HepG2 (cell line): ENCODE measurements around the gene C2orf15. TPM values are rescaled to one million over a fixed set of nuclear protein-coding genes. Genes with fewer than 3 reads are reported as not detected.

ENCODE experiments used
- AGO1 ChIP-seq: fragments of 200-400 bp; formaldehyde crosslinking; IDR thresholded peaks from 2 replicates; pipeline ENCODE4 v1.6.1; 2017; ENCODE audit warnings: mild to moderate bottlenecking, low read depth, low read length, moderate library complexity; ENCODE audit not compliant: poor library complexity, severe bottlenecking
- GLI4 ChIP-seq: sonication (generic); formaldehyde crosslinking; IDR thresholded peaks from 2 replicates; pipeline ENCODE4 v1.5.1; 2020; ENCODE audit warnings: missing genetic modification reagents, mild to moderate bottlenecking, moderate library complexity, borderline replicate concordance
- HNRNPK ChIP-seq: fragments of 200-400 bp; formaldehyde crosslinking; IDR thresholded peaks from 2 replicates; pipeline ENCODE4 v1.6.1; 2018; ENCODE audit warnings: low read length, low read depth, moderate library complexity, mild to moderate bottlenecking; ENCODE audit not compliant: poor library complexity, severe bottlenecking
- NFE2L1 ChIP-seq: sonication (generic); formaldehyde crosslinking; IDR thresholded peaks from 2 replicates; pipeline ENCODE4 v1.4.0; 2020; ENCODE audit warnings: missing genetic modification reagents, mild to moderate bottlenecking, borderline replicate concordance
- REST ChIP-seq, 2 experiments: IDR thresholded peaks; 2 replicates each; pipeline ENCODE4 v1.6.1; 2011 to 2012; ENCODE audit warnings: low read length in 2 of 2, borderline replicate concordance in 1 of 2, low read depth in 1 of 2, mild to moderate bottlenecking in 1 of 2, moderate library complexity in 1 of 2
- ZBTB4 ChIP-seq: sonication (generic); formaldehyde crosslinking; IDR thresholded peaks from 2 replicates; pipeline ENCODE4 v1.4.0; 2020; ENCODE audit warnings: missing genetic modification reagents, mild to moderate bottlenecking, borderline replicate concordance
- ZFP37 ChIP-seq: sonication (generic); formaldehyde crosslinking; IDR thresholded peaks from 2 replicates; pipeline ENCODE4 v1.4.0; 2020; ENCODE audit warnings: missing genetic modification reagents, borderline replicate concordance
- ZNF333 ChIP-seq: sonication (generic); formaldehyde crosslinking; IDR thresholded peaks from 2 replicates; pipeline ENCODE4 v1.4.0; 2020; ENCODE audit warnings: mild to moderate bottlenecking, missing genetic modification reagents, borderline replicate concordance
- ZNF337 ChIP-seq: sonication (generic); formaldehyde crosslinking; IDR thresholded peaks from 2 replicates; pipeline ENCODE4 v1.5.1; 2020; ENCODE audit warnings: missing genetic modification reagents, low read depth, mild to moderate bottlenecking, borderline replicate concordance
- ZNF414 ChIP-seq: sonication (generic); formaldehyde crosslinking; IDR thresholded peaks from 2 replicates; pipeline ENCODE4 v1.5.0; 2020; ENCODE audit warnings: missing genetic modification reagents
- ZNF615 ChIP-seq: sonication (generic); formaldehyde crosslinking; IDR thresholded peaks from 2 replicates; pipeline ENCODE4 v1.5.0; 2020; ENCODE audit warnings: mild to moderate bottlenecking, missing genetic modification reagents, borderline replicate concordance
- polyA plus RNA-seq, 8 experiments: library from polyadenylated mRNA; depleted of rRNA in 3 of 8; stranded (reverse) in 7 of 8; unstranded in 1 of 8; fragments of >200 nt; fragmentation: Illumina TruSeq in 4 of 8; extraction: Trizol in 4 of 8; gene quantifications; 2 replicates each; pipeline versions ENCODE4 v1.2.1 to v1.2.3, GENCODE V29; 2011 to 2016; ENCODE audit warnings: low read depth in 4 of 8, missing spikeins in 1 of 8, mixed read lengths in 1 of 8; ENCODE audit not compliant: insufficient read depth in 1 of 8
- total RNA-seq, 5 experiments: library from RNA; depleted of rRNA; stranded (reverse); fragments of >200 nt; fragmentation: Illumina TruSeq; extraction: Trizol; gene quantifications; 2 replicates each; pipeline ENCODE4 v1.2.3, GENCODE V29; 2016; ENCODE audit warnings: low read depth in 1 of 5
- TF ChIP-seq, protein P1 (sequence below): sonication (generic); formaldehyde crosslinking; IDR thresholded peaks from 2 replicates; pipeline ENCODE4 v1.4.0; 2020; ENCODE audit warnings: missing genetic modification reagents
- TF ChIP-seq, protein P2 (sequence below): sonication (generic); formaldehyde crosslinking; IDR thresholded peaks from 2 replicates; pipeline ENCODE4 v1.9.0; 2021; ENCODE audit warnings: missing genetic modification reagents, mild to moderate bottlenecking, borderline replicate concordance
- TF ChIP-seq, protein P3 (sequence below): sonication (generic); formaldehyde crosslinking; IDR thresholded peaks from 2 replicates; pipeline ENCODE4 v1.4.0; 2020; ENCODE audit warnings: low read depth, mild to moderate bottlenecking, missing genetic modification reagents

The C2orf15 gene
- total and polyA plus RNA-seq, 2 of the 13 experiments (the other 11 are each of a cell fraction or from before 2014, with no cell fraction given), result 5.5 to 8.3 TPM

- TF ChIP-seq ZNF414 (CRISPR knock-in tag) (peak; percentile 85; the same call in 1 of the 2 replicates), ZNF615 (peak; percentile 85; the same call in 1 of the 2 replicates), ZBTB4 (CRISPR knock-in tag) (peak; percentile 97), NFE2L1 (CRISPR knock-in tag) (peak; percentile 50; the same call in 1 of the 2 replicates), HNRNPK (no peak), GLI4 (CRISPR knock-in tag) (peak; percentile 89; the same call in 1 of the 2 replicates), ZFP37 (CRISPR knock-in tag) (0 out of 2 replicates have a peak, but pooled peaks have one; percentile 94), ZNF337 (CRISPR knock-in tag) (peak; percentile 93; the same call in 1 of the 2 replicates), REST (IDR thresholded peaks at IDR 0.05; ENCODE audit: borderline replicate concordance in 1 of 2, low read depth in 1 of 2, low read length in 2 of 2) (peak in 1 of 2 experiments; percentile 67; a peak in 2 of 4 replicates), ZNF333 (CRISPR knock-in tag) (no peak), AGO1 (no peak)
- TF ChIP-seq, protein P1, sequence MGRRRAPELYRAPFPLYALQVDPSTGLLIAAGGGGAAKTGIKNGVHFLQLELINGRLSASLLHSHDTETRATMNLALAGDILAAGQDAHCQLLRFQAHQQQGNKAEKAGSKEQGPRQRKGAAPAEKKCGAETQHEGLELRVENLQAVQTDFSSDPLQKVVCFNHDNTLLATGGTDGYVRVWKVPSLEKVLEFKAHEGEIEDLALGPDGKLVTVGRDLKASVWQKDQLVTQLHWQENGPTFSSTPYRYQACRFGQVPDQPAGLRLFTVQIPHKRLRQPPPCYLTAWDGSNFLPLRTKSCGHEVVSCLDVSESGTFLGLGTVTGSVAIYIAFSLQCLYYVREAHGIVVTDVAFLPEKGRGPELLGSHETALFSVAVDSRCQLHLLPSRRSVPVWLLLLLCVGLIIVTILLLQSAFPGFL (CRISPR knock-in tag), result no peak
- TF ChIP-seq, protein P2, sequence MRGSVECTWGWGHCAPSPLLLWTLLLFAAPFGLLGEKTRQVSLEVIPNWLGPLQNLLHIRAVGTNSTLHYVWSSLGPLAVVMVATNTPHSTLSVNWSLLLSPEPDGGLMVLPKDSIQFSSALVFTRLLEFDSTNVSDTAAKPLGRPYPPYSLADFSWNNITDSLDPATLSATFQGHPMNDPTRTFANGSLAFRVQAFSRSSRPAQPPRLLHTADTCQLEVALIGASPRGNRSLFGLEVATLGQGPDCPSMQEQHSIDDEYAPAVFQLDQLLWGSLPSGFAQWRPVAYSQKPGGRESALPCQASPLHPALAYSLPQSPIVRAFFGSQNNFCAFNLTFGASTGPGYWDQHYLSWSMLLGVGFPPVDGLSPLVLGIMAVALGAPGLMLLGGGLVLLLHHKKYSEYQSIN, result no peak
- TF ChIP-seq, protein P3, sequence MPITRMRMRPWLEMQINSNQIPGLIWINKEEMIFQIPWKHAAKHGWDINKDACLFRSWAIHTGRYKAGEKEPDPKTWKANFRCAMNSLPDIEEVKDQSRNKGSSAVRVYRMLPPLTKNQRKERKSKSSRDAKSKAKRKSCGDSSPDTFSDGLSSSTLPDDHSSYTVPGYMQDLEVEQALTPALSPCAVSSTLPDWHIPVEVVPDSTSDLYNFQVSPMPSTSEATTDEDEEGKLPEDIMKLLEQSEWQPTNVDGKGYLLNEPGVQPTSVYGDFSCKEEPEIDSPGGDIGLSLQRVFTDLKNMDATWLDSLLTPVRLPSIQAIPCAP (CRISPR knock-in tag), result no peak
Measured at GRCh38 chr2:99180755-99181623, 39.5 kb downstream of the C2orf15 start, which contains the start of the genes MITD1 and MRPL30 (continued).
